Muscle of leg (tissue), 11 donors: ENCODE results near the gene NCR2. TPM values are rescaled to one million over a fixed set of nuclear protein-coding genes. Genes with fewer than 3 reads are reported as not detected.

ENCODE experiments used
- DNase-seq: peaks from one replicate; pipeline ENCODE4 v3.0.0; 2013
- H3K27ac ChIP-seq: one replicate; pipeline ENCODE4 v1.5.1; 2013; ENCODE audit warnings: mild to moderate bottlenecking, low read length, control low read depth
- H3K27me3 ChIP-seq: one replicate; pipeline ENCODE4 v1.6.1; 2013; ENCODE audit warnings: low read length; ENCODE audit not compliant: control insufficient read depth, insufficient read depth
- H3K36me3 ChIP-seq: one replicate; pipeline ENCODE4 v1.6.1; 2013; ENCODE audit warnings: low read length; ENCODE audit not compliant: control insufficient read depth, insufficient read depth
- H3K4me1 ChIP-seq: one replicate; pipeline ENCODE4 v1.6.1; 2013; ENCODE audit warnings: low read length; ENCODE audit not compliant: control insufficient read depth, insufficient read depth
- H3K4me3 ChIP-seq: one replicate; pipeline ENCODE4 v1.5.1; 2013; ENCODE audit warnings: low read length, control low read depth
- H3K9me3 ChIP-seq: replicated peaks from 2 replicates; pipeline ENCODE4 v1.6.1; 2013; ENCODE audit warnings: low read depth, low read length; ENCODE audit not compliant: control insufficient read depth
- WGBS: methylation state at CpG from one replicate; pipeline ENCODE4 v1.1.5; 2013; ENCODE audit warnings: missing lambda C conversion rate; ENCODE audit not compliant: insufficient coverage; 5-methylcytosine and 5-hydroxymethylcytosine counted together
- polyA plus RNA-seq, 8 donors: library from polyadenylated mRNA; unstranded; fragments of 120-200 nt; gene quantifications; one replicate each; pipeline versions ENCODE4 v1.2.1 to v1.2.3, GENCODE V29; 2013; ENCODE audit warnings: inconsistent platforms in 1 of 8, low replicate concordance in 1 of 8; ENCODE audit not compliant: insufficient read length in 8 of 8, insufficient read depth in 1 of 8
- total RNA-seq: library from RNA; stranded (reverse); fragments of 120-200 nt; gene quantifications from one replicate; pipeline ENCODE4 v1.2.4, GENCODE V29; 2013

Gene NCR2
- total and polyA plus RNA-seq, 9 donors: not detected

DNA sequence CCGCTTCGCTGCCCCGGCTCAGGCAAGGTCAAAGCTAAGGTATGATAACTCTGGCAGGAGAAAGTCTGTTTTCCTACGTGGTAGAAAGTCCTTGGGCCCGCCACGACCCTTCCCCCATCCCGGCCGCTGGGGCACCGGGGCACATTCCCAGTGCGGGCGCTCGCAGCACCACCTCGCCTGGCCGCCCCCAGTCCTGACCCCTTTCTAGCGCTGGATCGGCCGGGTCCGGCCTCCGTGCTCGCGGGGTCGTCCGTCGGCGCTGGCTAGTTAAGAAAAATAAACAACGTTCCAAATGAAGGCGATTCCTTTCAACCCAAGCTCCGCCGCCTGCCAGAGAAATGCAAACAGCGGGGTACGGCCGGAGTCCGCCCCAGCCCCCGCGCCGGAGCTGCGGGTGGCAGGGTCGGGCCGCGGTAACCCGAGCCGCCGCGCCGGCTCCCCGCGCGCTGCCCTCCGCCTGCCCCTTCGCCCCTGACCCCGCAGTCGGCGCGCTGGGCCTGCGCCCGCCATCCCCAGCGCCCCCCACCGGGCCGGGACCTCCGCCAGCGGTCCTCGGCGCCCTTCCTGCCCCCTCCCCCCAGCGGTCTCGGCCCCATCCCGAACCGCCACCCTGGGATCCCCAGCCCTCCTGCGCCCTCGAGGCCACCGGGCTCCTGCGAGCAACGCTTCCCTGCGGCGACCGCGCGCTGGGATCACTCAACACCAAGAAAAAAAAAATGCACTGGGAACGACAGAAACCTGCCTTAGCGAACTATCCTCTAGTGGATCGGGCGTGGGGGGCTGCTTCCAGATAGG lies 37.6 kb downstream of the NCR2 start:
- 6% methylated on average over 70 of the region's 81 CpGs for WGBS
- peaks cover 93% of the 10 kb centered on the region for H3K27me3 ChIP-seq
- H3K4me1 ChIP-seq: peaks cover 49% of the 10 kb centered on the region
- H3K36me3 ChIP-seq: no peaks in the 10 kb centered on the region
- H3K27ac ChIP-seq: no peak overlapping the region
- no peak overlapping the region for H3K4me3 ChIP-seq
- H3K9me3 ChIP-seq: no peaks in the 10 kb centered on the region
- no peak for DNase-seq

GRCh38 chr6:41373627-41373918 lies 38.2 kb downstream of the NCR2 start:
- no peak overlapping the region for H3K4me3 ChIP-seq
- no peak for DNase-seq
- H3K4me1 ChIP-seq: peaks cover 48% of the 10 kb centered on the region
- H3K9me3 ChIP-seq: no peaks in the 10 kb centered on the region
- H3K27me3 ChIP-seq: peaks cover 93% of the 10 kb centered on the region
- no peak overlapping the region for H3K27ac ChIP-seq
- no peaks in the 10 kb centered on the region for H3K36me3 ChIP-seq
- 22% methylated on average over 20 of the region's 22 CpGs for WGBS

DNA sequence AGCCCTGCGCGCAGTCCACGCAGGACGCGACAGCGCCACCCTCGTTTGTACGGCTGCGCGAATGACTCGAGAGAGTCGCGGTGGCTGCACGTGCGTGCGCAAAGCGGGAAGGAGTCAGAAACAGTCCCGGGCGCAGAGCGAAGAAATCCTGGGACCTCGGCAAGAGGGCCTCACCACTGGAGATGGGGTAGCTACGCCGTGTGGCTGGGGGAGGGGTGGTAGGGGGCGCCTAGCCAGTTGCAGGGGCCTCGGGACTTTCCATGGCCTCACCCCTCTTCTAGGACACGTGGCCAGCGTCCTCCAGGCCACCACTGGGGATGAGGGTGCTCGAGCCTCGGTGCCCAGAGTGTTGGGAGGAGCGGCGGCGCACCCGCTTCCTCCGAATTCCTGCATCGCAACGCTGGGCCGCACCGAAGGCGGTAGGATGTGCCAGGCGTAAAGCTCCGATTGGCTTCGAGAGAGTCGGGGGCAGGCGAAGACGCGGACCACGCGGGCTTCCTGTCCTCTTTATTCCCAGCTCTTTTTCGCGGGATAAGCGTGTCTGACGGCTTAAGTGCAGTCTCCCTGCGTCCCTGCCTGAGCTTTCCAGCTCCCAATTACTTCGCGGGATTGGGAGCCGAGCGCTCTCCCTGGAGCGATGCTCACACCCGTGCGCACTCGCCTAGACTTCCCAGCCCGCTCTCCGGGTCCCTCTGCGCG lies 38.7 kb downstream of the NCR2 start:
- H3K4me1 ChIP-seq: peaks cover 45% of the 10 kb centered on the region
- peak; percentile 16 for DNase-seq
- no peaks in the 10 kb centered on the region for H3K9me3 ChIP-seq
- WGBS: 18% methylated on average over 63 of the region's 65 CpGs
- no peak overlapping the region for H3K27ac ChIP-seq
- H3K4me3 ChIP-seq: no peak overlapping the region
- H3K27me3 ChIP-seq: peaks cover 90% of the 10 kb centered on the region
- no peaks in the 10 kb centered on the region for H3K36me3 ChIP-seq

GRCh38 chr6:41374618-41375590 lies 39.5 kb downstream of the NCR2 start:
- Histone ChIP-seq H3K4me1 (peaks cover 42% of the 10 kb centered on the region), H3K9me3 (no peaks in the 10 kb centered on the region), H3K27me3 (peaks cover 82% of the 10 kb centered on the region), H3K4me3 (no peak overlapping the region), H3K36me3 (no peaks in the 10 kb centered on the region), H3K27ac (no peak overlapping the region)
- 16% methylated on average over 18 of the region's 46 CpGs for WGBS
- peak; percentile 41 for DNase-seq

- peaks cover 42% of the 10 kb centered on the region for H3K4me1 ChIP-seq
- no peaks in the 10 kb centered on the region for H3K9me3 ChIP-seq
- peaks cover 77% of the 10 kb centered on the region for H3K27me3 ChIP-seq
- no peaks in the 10 kb centered on the region for H3K36me3 ChIP-seq
- no peak overlapping the region for H3K4me3 ChIP-seq
- WGBS: 4% methylated on average over 16 of the region's 30 CpGs
- H3K27ac ChIP-seq: peak overlapping the region; percentile 3
- peak; percentile 18 for DNase-seq
Measured at GRCh38 chr6:41375598-41376151, 40.3 kb downstream of the NCR2 start.

GRCh38 chr6:41376176-41376575 lies 40.8 kb downstream of the NCR2 start:
- Histone ChIP-seq H3K27ac (no peak overlapping the region), H3K9me3 (no peaks in the 10 kb centered on the region), H3K4me1 (peaks cover 42% of the 10 kb centered on the region), H3K4me3 (no peak overlapping the region), H3K36me3 (no peaks in the 10 kb centered on the region), H3K27me3 (peaks cover 72% of the 10 kb centered on the region)
- DNase-seq: no peak
- WGBS: 36% methylated on average over 5 of the region's 5 CpGs

GRCh38 chr6:41377071-41377470 lies 41.7 kb downstream of the NCR2 start:
- Histone ChIP-seq H3K4me3 (no peak overlapping the region), H3K27me3 (peaks cover 68% of the 10 kb centered on the region), H3K27ac (no peak overlapping the region), H3K9me3 (no peaks in the 10 kb centered on the region), H3K4me1 (peaks cover 33% of the 10 kb centered on the region), H3K36me3 (no peaks in the 10 kb centered on the region)
- DNase-seq: no peak
- WGBS: 79% methylated on average over 2 of the region's 4 CpGs

DNA sequence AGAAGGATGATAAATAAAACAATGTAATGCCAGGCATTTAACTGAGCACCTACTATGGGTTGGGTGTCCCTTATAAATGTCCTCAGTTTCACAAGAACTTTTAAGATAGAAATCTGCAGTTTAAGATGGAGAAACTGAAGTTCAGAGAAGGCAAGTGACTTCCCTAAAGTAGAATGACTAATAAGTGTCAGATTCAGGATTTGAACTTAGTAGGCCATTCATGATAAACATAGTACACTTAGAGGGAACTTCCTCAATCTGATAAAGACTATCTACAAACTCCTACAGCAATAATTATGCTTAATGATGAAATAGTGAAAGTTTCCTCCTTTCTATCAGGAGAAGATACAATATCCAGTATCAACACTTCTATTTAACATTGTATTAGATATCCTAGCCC lies 43.9 kb downstream of the NCR2 start:
- H3K27ac ChIP-seq: no peak overlapping the region
- peaks cover 58% of the 10 kb centered on the region for H3K27me3 ChIP-seq
- peaks cover 13% of the 10 kb centered on the region for H3K4me1 ChIP-seq
- no peak for DNase-seq
- H3K36me3 ChIP-seq: no peaks in the 10 kb centered on the region
- H3K9me3 ChIP-seq: no peaks in the 10 kb centered on the region
- H3K4me3 ChIP-seq: no peak overlapping the region

DNA sequence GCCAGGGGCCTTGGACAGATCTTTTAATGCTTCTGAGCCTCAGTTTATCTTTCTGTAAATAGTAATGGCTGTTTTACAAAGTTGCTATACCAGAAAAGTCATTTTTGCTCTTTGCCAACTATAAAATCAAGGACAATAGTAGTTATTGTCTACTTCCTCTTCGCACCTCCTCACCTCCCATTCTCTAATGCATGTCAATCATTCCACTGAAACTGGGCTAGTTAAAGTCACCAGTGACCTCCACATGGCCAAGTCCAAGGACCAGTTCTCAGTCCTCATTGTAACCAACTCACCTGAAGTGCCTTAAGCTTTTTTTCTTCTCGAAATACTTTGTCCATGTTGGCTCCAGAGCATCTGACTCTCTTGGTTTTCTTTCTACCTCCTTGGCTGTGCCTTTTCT lies 51.2 kb downstream of the NCR2 start:
- DNase-seq: no peak
- H3K4me3 ChIP-seq: no peak overlapping the region
- no peak overlapping the region for H3K27ac ChIP-seq
- no peaks in the 10 kb centered on the region for H3K4me1 ChIP-seq
- H3K36me3 ChIP-seq: no peaks in the 10 kb centered on the region
- peaks cover 40% of the 10 kb centered on the region for H3K27me3 ChIP-seq
- 94% methylated on average over 2 of the region's 2 CpGs for WGBS
- no peaks in the 10 kb centered on the region for H3K9me3 ChIP-seq

- Histone ChIP-seq H3K9me3 (peaks cover 6% of the 10 kb centered on the region), H3K4me3 (no peak overlapping the region), H3K27me3 (peaks cover 19% of the 10 kb centered on the region), H3K36me3 (no peaks in the 10 kb centered on the region), H3K4me1 (no peaks in the 10 kb centered on the region), H3K27ac (no peak overlapping the region)
- 88% methylated on average over 2 of the region's 4 CpGs for WGBS
- no peak for DNase-seq
Measured at GRCh38 chr6:41392246-41392645, 56.8 kb downstream of the NCR2 start.
